HG03378 (cell line): Measurements from ENCODE around the gene ADGRV1.
"Not testable (repeated sequence)": the region's sequence is repeated elsewhere in the genome, so short reads cannot be mapped to it uniquely, and the experiment has no call there.

Experiments used
- ATAC-seq: cut with Tn5 transposase; IDR thresholded peaks from one replicate; pipeline ENCODE4 v1.9.1; 2021; ENCODE audit warnings: mild to moderate bottlenecking, moderate library complexity; ENCODE audit not compliant: unreplicated experiment

The ADGRV1 gene

GRCh38 chr5:90551376-90551775 is 7.2 kb upstream of the ADGRV1 start:
- ATAC-seq, result no peak

- no peak for ATAC-seq
Measured at GRCh38 chr5:90553711-90554110, 4.9 kb upstream of the ADGRV1 start.

DNA sequence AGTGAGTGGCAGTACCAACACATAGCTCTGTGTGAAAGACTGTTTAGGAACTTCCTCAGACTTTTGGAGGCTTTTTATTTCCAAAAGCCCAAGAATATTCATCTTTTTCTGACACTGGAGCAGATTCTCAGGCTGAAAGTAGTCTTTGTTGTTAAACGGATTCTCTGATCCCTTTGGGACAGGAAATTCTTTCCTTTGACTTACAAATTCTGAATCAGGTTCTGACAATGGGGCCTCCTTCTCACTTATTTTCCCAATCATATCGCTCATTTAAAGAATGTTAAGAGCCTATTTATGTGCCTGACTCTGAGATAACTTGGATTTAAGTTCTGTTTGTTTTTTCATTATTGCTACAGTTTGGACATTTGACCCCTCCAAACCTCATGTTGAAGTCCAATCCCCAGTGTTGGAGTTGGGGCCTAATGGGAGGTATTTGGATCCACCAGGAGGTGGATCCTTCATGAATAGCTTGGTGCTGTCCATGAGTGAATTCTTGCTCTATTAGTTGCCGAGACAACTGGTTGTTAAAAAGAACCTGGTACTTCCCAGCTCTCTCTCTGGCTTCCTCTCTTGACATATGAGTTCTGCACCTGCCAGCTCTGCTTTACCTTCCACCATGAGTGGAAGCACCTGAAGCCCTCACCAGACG is 4.1 kb upstream of the ADGRV1 start:
- ATAC-seq, result no peak

- ATAC-seq, result no peak
Measured at GRCh38 chr5:90555666-90556065, 2.9 kb upstream of the ADGRV1 start.

- ATAC-seq, result no peak
Measured at GRCh38 chr5:90557391-90557790, 1.2 kb upstream of the ADGRV1 start.

DNA sequence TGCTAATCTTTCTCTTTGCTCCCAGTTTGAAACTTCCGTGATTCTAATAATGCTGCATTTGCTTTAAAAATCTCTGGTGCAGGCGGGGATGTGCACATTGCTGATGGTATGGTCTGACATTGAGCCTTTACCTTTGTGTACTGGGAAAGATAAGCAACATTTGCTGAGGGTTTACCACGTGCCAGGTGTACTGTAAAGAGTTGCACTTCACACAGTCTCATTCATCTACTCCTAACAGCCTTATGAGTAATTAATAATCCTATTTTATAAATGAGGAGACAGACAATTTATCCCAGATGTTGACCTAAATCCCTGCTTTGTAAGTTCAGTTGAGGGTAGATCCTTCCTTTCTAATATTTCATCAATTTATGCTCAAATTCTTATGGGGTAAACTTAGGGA is 726 bp upstream of the ADGRV1 start:
- ATAC-seq, result no peak

GRCh38 chr5:90560771-90561170 is 2.2 kb downstream of the ADGRV1 start:
- no peak for ATAC-seq

GRCh38 chr5:90561766-90562165 is 3.2 kb downstream of the ADGRV1 start:
- ATAC-seq, result no peak

DNA sequence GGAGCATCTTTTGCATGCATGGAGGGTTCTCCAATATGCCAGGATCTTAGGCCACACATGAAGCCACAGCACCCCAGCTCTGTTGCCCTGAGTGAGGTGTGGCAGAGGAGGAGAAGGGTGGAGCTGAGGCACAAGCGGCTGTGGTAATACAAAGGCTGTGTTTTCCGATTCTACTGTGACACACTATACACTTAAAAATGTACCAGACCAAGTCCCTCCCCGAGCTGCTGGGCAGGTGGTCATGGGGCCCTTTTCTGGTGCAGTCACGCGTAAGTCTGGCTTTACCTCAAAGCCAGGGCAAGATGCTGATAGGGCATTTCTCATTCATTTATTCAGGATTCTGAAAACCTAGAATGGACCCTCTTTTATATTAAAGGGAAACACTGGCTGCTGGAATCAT is 3.7 kb downstream of the ADGRV1 start:
- ATAC-seq, result no peak

DNA sequence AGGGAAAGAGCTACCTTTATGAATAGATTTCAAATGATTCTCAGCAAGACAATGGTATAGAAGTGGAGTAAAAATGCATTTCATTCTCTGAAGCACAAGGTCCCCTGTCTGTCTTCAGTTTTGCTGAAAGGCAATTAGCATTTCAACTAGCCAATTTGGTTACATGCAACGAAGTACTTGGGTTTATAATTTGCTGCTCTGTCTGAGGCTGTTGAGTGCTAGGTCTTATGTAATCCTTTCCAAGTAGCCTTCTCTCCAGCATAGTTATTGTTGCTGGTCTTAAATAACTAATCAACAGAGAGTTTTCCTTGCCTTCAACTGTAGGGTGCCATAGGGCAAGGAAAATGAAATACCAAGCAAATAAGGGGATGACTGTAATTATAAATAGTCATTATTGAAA is 4.5 kb downstream of the ADGRV1 start:
- no peak for ATAC-seq

- no peak for ATAC-seq
Measured at GRCh38 chr5:90565491-90565890, 6.9 kb downstream of the ADGRV1 start.

DNA sequence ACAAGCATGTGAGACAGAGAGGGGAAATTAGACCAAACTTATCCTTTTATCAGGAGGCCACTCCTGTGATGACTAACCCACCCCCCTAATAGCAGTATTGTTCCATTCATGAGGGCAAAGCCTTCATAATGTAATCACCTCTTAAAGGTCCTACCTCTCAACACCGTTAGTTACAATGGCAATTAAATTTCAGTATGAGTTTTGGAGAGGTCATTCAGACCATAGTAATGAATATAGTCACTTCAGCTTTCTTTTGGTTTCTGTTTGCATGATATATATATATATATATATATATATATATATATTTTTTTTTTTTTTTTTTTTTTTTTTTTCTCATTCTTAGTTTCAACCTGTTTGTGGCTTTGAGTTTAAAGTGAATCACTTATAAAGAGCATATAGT is 10.5 kb downstream of the ADGRV1 start:
- ATAC-seq, result no peak

- no peak for ATAC-seq
Measured at GRCh38 chr5:90570034-90570433, 11.4 kb downstream of the ADGRV1 start.

DNA sequence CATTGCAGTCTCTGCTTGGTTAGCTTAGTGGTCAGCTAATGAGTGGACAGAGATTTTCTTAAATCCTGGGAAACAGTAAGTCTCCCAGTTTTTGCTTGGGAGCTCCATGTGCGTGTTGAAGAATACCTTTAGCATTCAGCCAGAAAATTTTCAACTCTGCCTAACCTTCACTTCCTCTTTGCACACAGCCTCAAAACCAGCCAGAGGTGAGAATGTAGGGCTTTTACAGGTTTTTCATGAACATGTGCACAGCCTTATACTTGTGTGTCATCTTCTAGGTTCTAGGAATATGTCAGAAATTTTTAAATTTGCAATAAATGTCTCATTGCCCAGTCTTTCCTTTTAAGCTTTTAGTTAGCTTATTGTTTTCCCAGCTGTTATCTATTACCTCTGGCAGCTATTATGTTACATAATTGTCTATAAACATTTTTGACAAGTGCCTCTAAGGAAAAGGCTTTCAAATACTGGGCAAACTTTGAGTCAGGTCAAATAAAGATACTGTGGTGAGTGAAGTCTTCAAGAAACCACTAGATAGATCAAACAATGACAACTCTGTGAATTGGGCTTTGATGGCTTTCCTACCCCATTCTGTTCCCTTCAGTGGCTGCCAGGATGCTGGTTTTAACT is 12.7 kb downstream of the ADGRV1 start:
- no peak for ATAC-seq

DNA sequence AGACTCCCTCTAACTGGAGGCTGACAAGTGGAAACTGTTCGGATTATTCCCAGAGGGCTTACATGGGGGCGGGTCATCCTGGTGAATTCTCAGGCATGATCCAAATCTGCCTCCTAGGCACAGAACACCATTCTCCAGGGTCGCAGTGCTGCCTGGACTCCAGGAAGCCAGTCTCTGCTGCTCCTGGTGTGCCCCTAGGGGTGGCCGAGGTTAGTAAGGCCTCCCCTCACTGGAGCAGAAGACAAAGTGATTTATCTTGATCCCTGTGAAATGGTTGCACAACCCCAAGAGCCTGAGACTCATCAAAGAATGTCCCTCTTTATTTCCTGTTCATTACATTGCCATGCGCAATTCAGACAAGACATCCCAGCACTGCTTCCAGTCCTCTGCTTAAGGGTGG is 17.1 kb downstream of the ADGRV1 start:
- ATAC-seq, result no peak

- ATAC-seq, result not testable (repeated sequence)
Measured at GRCh38 chr5:90576566-90576965, 18.0 kb downstream of the ADGRV1 start.

DNA sequence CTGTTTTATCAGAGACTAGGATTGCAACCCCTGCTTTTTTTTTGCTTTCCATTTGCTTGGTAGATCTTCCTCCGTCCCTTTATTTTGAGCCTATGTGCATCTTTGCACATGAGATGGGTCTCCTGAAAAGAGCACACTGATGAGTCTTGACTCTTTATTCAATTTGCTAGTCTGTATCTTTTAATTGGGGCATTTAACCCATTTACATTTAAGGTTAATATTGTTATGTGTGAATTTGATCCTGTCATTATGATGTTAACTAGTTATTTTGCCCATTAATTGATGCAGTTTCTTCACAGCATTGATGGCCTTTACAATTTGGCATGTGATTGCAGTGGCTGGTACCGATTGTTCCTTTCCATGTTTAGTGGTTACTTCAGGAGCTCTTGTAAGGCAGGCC is 21.3 kb downstream of the ADGRV1 start:
- not testable (repeated sequence) for ATAC-seq

DNA sequence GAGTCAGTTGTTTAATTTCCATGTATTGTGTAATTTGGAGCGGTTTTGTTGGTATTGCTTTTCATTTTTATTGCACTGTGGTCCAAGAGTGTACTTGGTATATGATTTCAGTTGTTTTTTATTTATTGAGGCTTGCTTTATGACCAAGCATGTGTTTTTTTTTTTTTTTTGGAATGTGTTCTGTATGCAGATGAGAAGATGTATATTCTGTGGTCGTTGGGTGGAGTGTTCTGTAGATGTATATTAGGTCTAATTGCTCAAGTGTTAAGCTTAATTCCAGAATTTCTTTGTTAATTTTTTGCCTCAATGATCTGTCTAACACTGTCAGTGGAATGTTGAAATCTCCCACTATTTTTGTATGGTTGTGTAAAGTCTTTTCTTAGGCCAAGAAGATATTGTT is 23.4 kb downstream of the ADGRV1 start:
- ATAC-seq, result no peak

DNA sequence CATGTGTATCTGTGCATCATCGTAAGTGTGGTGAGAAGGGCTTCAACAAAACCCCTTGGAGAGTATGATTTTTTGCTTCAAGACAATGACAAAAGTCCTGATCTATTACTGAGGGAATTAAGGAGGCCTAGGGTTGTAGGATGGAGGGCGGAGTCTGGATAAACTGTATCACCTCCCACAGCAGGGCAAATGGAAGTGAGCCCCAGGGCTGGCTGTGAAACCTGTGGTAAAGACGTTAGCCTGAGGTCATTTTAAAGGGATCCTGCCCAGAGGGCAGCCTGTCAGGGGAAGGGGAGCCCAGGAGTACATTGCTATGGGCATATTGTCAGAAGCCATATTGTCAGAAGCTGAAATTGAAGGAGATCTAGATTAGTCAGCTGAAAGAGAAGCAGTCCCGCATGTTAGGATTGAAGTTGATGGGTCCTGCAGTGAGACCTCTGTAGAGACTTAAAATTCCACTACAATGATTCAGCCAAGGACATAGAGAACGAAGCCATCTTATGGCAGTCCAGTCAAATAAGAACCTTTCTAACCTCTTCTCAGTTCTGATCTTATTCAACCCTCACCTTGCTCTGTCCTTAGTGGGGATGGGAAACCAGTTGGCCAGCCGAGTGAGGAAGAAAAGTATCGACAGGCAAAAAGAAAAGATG is 26.9 kb downstream of the ADGRV1 start:
- no peak for ATAC-seq

- ATAC-seq, result no peak
Measured at GRCh38 chr5:90586469-90586868, 27.9 kb downstream of the ADGRV1 start.

GRCh38 chr5:90590170-90590569 is 31.6 kb downstream of the ADGRV1 start:
- ATAC-seq, result no peak

DNA sequence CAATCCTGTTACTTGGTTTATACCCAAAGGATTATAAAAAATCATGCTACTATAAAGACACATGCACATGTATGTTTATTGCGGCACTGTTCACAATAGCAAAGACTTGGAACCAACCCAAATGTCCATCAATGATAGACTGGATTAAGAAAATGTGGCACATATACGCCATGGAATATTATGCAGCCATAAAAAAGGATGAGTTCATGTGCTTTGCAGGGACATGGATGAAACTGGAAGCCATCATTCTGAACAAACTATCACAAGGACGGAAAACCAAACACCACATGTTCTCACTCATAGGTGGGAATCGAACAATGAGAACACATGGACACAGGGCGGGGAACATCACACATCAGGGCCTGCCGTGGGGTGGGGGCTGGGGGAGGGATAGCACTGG is 34.5 kb downstream of the ADGRV1 start:
- not testable (repeated sequence) for ATAC-seq
